ENCODE data around the gene TYK2.

- TF ChIP-seq POLR2A (IDR thresholded peaks at IDR 0.05): no peak
- no peak for TF ChIP-seq CTCF (IDR thresholded peaks at IDR 0.05)
Measured at GRCh38 chr19:10339380-10339960, 40.9 kb downstream of the TYK2 start, which contains the start of gene ICAM3.
